H9 (cell line): ENCODE measurements around the gene POU5F1. TPM values are rescaled to one million over a fixed set of nuclear protein-coding genes. Genes with fewer than 3 reads are reported as not detected.
A peak's percentile ranks its signal among the peaks of the same experiment; 100 is the strongest.

ENCODE experiments used
- DNase-seq: peaks from one replicate; pipeline ENCODE4 v3.0.0-alpha.2; 2017
- H2AFZ ChIP-seq: one replicate; pipeline ENCODE4 v1.6.1; 2013; ENCODE audit warnings: mild to moderate bottlenecking, low read length, control low read depth, moderate library complexity
- H2AK5ac ChIP-seq: 2 replicates; pipeline ENCODE4 v1.6.1; 2013; ENCODE audit warnings: low read length, control low read depth, mixed read lengths; ENCODE audit not compliant: insufficient read length
- H2BK120ac ChIP-seq: one replicate; pipeline ENCODE4 v1.6.1; 2013; ENCODE audit warnings: low read depth, mild to moderate bottlenecking, low read length, control low read depth, inconsistent platforms; ENCODE audit not compliant: poor library complexity, severe bottlenecking
- H2BK12ac ChIP-seq: 2 replicates; pipeline ENCODE4 v1.6.1; 2013; ENCODE audit warnings: low read length, control low read depth, mixed read lengths, low read depth; ENCODE audit not compliant: insufficient read length
- H2BK15ac ChIP-seq: 2 replicates; pipeline ENCODE4 v1.6.1; 2013; ENCODE audit warnings: low read depth, low read length, control low read depth
- H2BK20ac ChIP-seq: one replicate; pipeline ENCODE4 v1.6.1; 2013; ENCODE audit warnings: low read depth, mild to moderate bottlenecking, low read length, control low read depth, inconsistent platforms; ENCODE audit not compliant: poor library complexity, severe bottlenecking
- H2BK5ac ChIP-seq: 2 replicates; pipeline ENCODE4 v1.6.1; 2013; ENCODE audit warnings: low read length, control low read depth, mixed read lengths; ENCODE audit not compliant: insufficient read length
- H3K14ac ChIP-seq: 2 replicates; pipeline ENCODE4 v1.6.1; 2013; ENCODE audit warnings: low read length, control low read depth; ENCODE audit not compliant: insufficient read depth
- H3K18ac ChIP-seq: 2 replicates; pipeline ENCODE4 v1.6.1; 2013; ENCODE audit warnings: low read depth, mild to moderate bottlenecking, mixed read lengths, low read length, control low read depth; ENCODE audit not compliant: insufficient read length
- H3K23ac ChIP-seq: 2 replicates; pipeline ENCODE4 v1.6.1; 2013; ENCODE audit warnings: low read length, control low read depth, mixed read lengths, low read depth; ENCODE audit not compliant: insufficient read length
- H3K23me2 ChIP-seq: 2 replicates; pipeline ENCODE4 v1.6.1; 2013; ENCODE audit warnings: low read depth, mild to moderate bottlenecking, mixed read lengths, low read length, control low read depth; ENCODE audit not compliant: insufficient read length, poor library complexity, severe bottlenecking
- H3K27ac ChIP-seq: 2 replicates; pipeline ENCODE4 v1.5.1; 2013; ENCODE audit warnings: low read length, control low read depth, mixed read lengths, low read depth; ENCODE audit not compliant: insufficient read length
- H3K27me3 ChIP-seq: 2 replicates; pipeline ENCODE4 v1.6.1; 2013; ENCODE audit warnings: low read length, control low read depth, inconsistent platforms; ENCODE audit not compliant: insufficient read depth
- H3K4ac ChIP-seq: 2 replicates; pipeline ENCODE4 v1.6.1; 2013; ENCODE audit warnings: low read depth, mild to moderate bottlenecking, control low read depth, inconsistent platforms, low read length, moderate library complexity
- H3K4me1 ChIP-seq: 2 replicates; pipeline ENCODE4 v1.6.1; 2013; ENCODE audit warnings: low read length, control low read depth, inconsistent platforms; ENCODE audit not compliant: insufficient read depth
- H3K4me2 ChIP-seq: 2 replicates; pipeline ENCODE4 v1.6.1; 2013; ENCODE audit warnings: low read length, control low read depth, mixed read lengths; ENCODE audit not compliant: insufficient read length, insufficient read depth
- H3K56ac ChIP-seq: 2 replicates; pipeline ENCODE4 v1.6.1; 2013; ENCODE audit warnings: low read depth, mild to moderate bottlenecking, mixed read lengths, low read length, control low read depth; ENCODE audit not compliant: insufficient read length
- H3K79me1 ChIP-seq: 2 replicates; pipeline ENCODE4 v1.6.1; 2013; ENCODE audit warnings: low read depth, mild to moderate bottlenecking, moderate library complexity, low read length, control low read depth, inconsistent platforms; ENCODE audit not compliant: insufficient read depth, poor library complexity, severe bottlenecking
- H3K79me2 ChIP-seq: 2 replicates; pipeline ENCODE4 v1.6.1; 2013; ENCODE audit warnings: low read length, control low read depth, inconsistent platforms; ENCODE audit not compliant: insufficient read depth
- H3K9ac ChIP-seq: 2 replicates; pipeline ENCODE4 v1.6.1; 2013; ENCODE audit warnings: low read length, control low read depth, mixed read lengths; ENCODE audit not compliant: insufficient read length; ENCODE audit errors: extremely low read depth
- H3K9me3 ChIP-seq: one replicate; pipeline ENCODE4 v1.6.1; 2013; ENCODE audit warnings: low read depth, low read length, inconsistent platforms; ENCODE audit not compliant: control insufficient read depth
- H3T11ph ChIP-seq: one replicate; pipeline ENCODE4 v1.6.1; 2013; ENCODE audit warnings: mild to moderate bottlenecking, low read length, control low read depth, inconsistent platforms
- H4K20me1 ChIP-seq: one replicate; pipeline ENCODE4 v1.6.1; 2013; ENCODE audit not compliant: control insufficient read depth, insufficient read length, insufficient read depth
- H4K5ac ChIP-seq: 2 replicates; pipeline ENCODE4 v1.6.1; 2013; ENCODE audit warnings: low read depth, mild to moderate bottlenecking, mixed read lengths, low read length, control low read depth; ENCODE audit not compliant: insufficient read length
- H4K8ac ChIP-seq: replicated peaks from 2 replicates; pipeline ENCODE4 v1.6.1; 2013; ENCODE audit warnings: low read length, control low read depth, mixed read lengths, low read depth; ENCODE audit not compliant: insufficient read length
- H4K91ac ChIP-seq: 2 replicates; pipeline ENCODE4 v1.6.1; 2013; ENCODE audit warnings: low read depth, mild to moderate bottlenecking, moderate library complexity, mixed read lengths, low read length, control low read depth; ENCODE audit not compliant: insufficient read length
- H3K27ac Mint-ChIP-seq, 3 experiments: 2 replicates in 2 of 3; 3 replicates in 1 of 3; pipeline ENCODE4 v1.8.0; 2020 to 2021; ENCODE audit warnings: mixed read lengths in 3 of 3, mild to moderate bottlenecking in 1 of 3, moderate library complexity in 1 of 3
- H3K27me3 Mint-ChIP-seq: 2 replicates; pipeline ENCODE4 v1.8.0; 2021; ENCODE audit warnings: low read depth, mild to moderate bottlenecking, moderate library complexity, mixed read lengths
- H3K36me3 Mint-ChIP-seq, 3 experiments: 2 replicates in 2 of 3; 3 replicates in 1 of 3; pipeline ENCODE4 v1.8.0; 2020 to 2021; ENCODE audit warnings: low read depth in 3 of 3, mixed read lengths in 3 of 3; ENCODE audit not compliant: insufficient read depth in 1 of 3
- H3K4me1 Mint-ChIP-seq, 2 experiments: 2 replicates each; pipeline ENCODE4 v1.8.0; 2020; ENCODE audit warnings: mixed read lengths in 2 of 2
- H3K4me3 Mint-ChIP-seq, 2 experiments: 2 replicates in 1 of 2; 3 replicates in 1 of 2; pipeline ENCODE4 v1.8.0; 2020 to 2021; ENCODE audit warnings: mild to moderate bottlenecking in 2 of 2, mixed read lengths in 2 of 2, moderate library complexity in 1 of 2
- H3K9me3 Mint-ChIP-seq, 2 experiments: 2 replicates in 1 of 2; 3 replicates in 1 of 2; pipeline ENCODE4 v1.8.0; 2020; ENCODE audit warnings: mild to moderate bottlenecking in 2 of 2, mixed read lengths in 2 of 2, moderate library complexity in 1 of 2
- CTCF ChIP-seq: fragments of 200-600 bp; sonication (generic); conservative IDR thresholded peaks from 3 replicates; pipeline ENCODE4 v1.8.0; 2021; ENCODE audit warnings: antibody characterized with exemption, mild to moderate bottlenecking
- WGBS: extraction: QIAGEN DNeasy Blood & Tissue Kit; methylation state at CpG from one replicate; pipeline ENCODE4 v1.1.7; 2013; ENCODE audit warnings: missing lambda C conversion rate, low lambda C conversion rate, mixed read lengths; ENCODE audit not compliant: insufficient read length; ENCODE audit errors: extremely low coverage; 5-methylcytosine and 5-hydroxymethylcytosine counted together
- total RNA-seq: library from RNA; stranded (reverse); gene quantifications from 2 replicates; pipeline ENCODE4 v1.2.1, GENCODE V29; 2021

POU5F1 gene
- total RNA-seq, 1 experiment from 2014 or later = 2,134 TPM

- peaks cover 52 to 69% of the 10 kb centered on the region in 2 experiments for H3K4me1 Mint-ChIP-seq
- Histone ChIP-seq H3K14ac (peak overlapping the region; percentile 53; the same call in 1 of the 2 replicates), H3K23ac (no peak overlapping the region), H4K20me1 (no peaks in the 10 kb centered on the region), H3K9ac (peak overlapping the region; percentile 68), H3T11ph (no peak overlapping the region), H2AFZ (no peak overlapping the region), H3K4me1 (peaks cover 10% of the 10 kb centered on the region), H2BK12ac (no peak overlapping the region), H3K18ac (peak overlapping the region; percentile 66), H3K9me3 (no peaks in the 10 kb centered on the region), H3K4me2 (peak overlapping the region; percentile 61), H3K79me2 (peaks cover 31% of the 10 kb centered on the region), H4K5ac (no peak overlapping the region), H3K79me1 (no peaks in the 10 kb centered on the region), H2AK5ac (no peak overlapping the region), H2BK120ac (no peak overlapping the region), H3K27ac (peak overlapping the region; percentile 83), H4K91ac (peak overlapping the region; percentile 88), H3K23me2 (peaks cover 22% of the 10 kb centered on the region), H3K4ac (no peak overlapping the region), H3K27me3 (no peaks in the 10 kb centered on the region), H2BK15ac (no peak overlapping the region), H2BK5ac (no peak overlapping the region), H2BK20ac (no peak overlapping the region), H3K56ac (no peak overlapping the region), H4K8ac (no peak overlapping the region)
- no CpG with 5 or more reads among the region's 5 CpGs for WGBS
- H3K36me3 Mint-ChIP-seq = peaks cover 0 to 22% (median 18%) of the 10 kb centered on the region in 3 experiments; a peak in 6 of 7 replicates
- peak overlapping the region; percentile 91 for H3K4me3 Mint-ChIP-seq
- H3K27me3 Mint-ChIP-seq = no peaks in the 10 kb centered on the region
- TF ChIP-seq CTCF = no peak
- no peaks in the 10 kb centered on the region; a peak in 1 of 5 replicates for H3K9me3 Mint-ChIP-seq
- peak overlapping the region; percentile 98 to 100 (median 99) for H3K27ac Mint-ChIP-seq
- DNase-seq = peak; percentile 96
These were observed 2.5 kb upstream of the POU5F1 start for GRCh38 chr6:31172973-31173384.
